SH-SY5Y (cell line): ENCODE results near the gene CFTR.

ENCODE experiments used
- GATA2 ChIP-seq: IDR thresholded peaks from 2 replicates; pipeline ENCODE4 v1.6.1; 2011; ENCODE audit warnings: mild to moderate bottlenecking, low read depth, low read length
- GATA3 ChIP-seq: IDR thresholded peaks from 2 replicates; pipeline ENCODE4 v1.6.1; 2011; ENCODE audit warnings: low read depth, mild to moderate bottlenecking, low read length, moderate library complexity

The CFTR gene

DNA sequence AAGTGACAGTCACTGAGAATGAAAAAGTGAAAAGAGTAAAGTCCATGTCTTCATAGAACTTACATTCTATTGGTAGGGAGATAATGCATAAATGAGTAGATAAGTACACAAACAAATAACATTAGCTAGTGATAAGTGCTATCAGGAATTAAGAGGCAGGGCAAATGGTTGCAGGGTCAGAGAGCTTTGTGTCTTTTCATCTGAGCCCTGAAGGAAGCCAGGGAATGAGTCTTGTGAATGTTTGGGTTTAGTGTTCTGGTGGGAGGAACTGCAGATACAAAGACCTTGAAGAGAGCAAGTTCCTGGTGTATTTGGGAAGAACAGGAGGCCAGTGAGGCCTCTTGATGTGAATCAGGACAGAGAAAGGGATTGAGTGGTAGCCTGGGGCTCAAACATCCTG is 209.6 kb downstream of the CFTR start:
- TF ChIP-seq GATA3 (no peak), GATA2 (no peak)

DNA sequence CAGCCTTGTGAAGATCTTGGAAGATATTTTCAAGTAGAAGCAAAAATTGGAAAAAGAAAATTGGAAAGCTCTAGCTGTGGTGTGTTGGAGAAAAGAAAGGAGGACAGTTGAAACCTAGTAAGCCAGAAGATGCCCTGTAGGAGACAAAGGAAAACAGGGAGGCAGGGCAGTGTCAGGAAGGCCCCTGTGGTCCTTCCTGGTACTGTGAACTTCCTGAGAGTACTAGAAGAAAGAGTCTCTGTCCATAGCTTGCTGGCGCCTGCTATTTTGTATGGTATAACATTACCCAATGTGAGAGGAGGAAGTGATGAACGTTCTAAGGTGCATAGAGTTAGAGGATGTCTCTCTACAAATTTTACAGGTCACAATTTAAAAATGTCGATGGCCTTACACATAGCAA is 210.3 kb downstream of the CFTR start:
- TF ChIP-seq GATA2 (no peak), GATA3 (no peak)

DNA sequence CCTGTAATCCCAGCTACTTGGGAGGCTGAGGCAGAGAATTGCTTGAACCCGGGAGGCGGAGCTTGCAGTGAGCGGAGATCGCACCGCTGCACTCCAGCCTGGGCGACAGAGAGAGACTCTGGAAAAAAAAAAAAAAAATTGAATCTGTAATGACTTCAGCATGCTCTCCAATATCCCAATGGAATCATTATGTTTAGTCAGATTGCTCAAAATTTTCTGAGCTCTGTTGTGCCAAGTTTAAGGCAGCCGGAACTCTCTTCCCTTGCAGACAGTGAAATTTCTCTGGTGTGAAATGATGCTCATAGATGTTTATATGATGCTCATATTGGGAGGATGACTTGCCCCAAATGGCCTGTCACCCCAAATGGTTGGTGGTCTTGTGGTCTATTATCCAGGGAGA is 212.5 kb downstream of the CFTR start:
- TF ChIP-seq GATA2 (no peak), GATA3 (no peak)

DNA sequence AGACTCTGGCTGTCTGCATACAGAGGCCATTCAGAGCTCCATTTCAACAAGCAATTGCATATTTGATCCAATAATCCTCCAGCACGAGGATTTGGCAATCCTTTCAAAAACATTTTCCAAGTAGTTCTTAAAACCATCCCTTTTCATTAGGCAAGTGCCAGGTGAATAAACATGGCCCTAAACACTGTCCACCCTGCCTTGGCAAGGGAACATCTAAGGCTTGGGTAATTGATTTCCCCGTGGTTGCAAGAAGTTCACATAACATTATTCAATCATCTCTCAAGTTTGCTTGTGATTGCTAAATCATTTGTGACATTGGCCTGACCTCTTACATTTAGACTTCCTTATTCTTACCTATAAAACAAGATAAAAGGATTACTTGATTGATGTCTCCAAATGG is 218.2 kb downstream of the CFTR start:
- no peak for TF ChIP-seq GATA3
- no peak for TF ChIP-seq GATA2

DNA sequence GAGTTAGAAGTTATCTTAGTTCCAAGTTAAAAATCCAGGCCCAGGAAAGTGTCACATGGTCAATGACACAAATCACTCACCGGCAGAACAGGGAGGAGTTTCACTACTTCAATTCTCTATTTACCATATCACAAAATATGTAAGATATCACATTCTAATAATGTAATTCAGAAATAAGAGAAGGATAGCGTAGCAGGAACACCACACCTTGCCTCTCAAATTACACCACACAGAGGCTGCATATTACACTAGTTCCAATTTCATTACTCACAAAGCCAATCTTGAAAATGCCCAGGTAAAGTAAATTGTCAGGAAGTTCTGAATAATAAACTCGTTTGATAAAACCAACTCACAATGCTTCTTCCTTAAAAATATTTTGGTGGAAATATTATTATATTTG is 224.2 kb downstream of the CFTR start:
- TF ChIP-seq GATA3 (no peak), GATA2 (no peak)

DNA sequence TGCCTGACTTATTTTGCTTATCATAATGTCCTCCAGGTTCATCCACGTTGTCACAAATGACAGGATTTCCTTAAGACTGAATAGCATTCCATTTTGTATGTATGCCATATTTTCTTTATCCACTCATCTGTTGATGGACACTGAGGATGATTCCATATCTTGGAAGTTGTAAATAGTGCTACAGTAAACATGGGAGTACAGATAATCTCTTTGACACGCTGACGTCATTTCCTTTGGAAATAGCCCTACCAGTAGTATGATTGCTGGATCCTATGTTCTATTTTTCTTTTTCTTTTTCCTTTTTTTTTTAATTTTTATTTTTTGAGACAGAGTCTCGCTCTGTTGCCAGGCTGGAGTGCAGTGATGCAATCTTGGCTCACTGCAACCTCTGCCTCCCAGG is 225.8 kb downstream of the CFTR start:
- TF ChIP-seq GATA3: no peak
- TF ChIP-seq GATA2: no peak

DNA sequence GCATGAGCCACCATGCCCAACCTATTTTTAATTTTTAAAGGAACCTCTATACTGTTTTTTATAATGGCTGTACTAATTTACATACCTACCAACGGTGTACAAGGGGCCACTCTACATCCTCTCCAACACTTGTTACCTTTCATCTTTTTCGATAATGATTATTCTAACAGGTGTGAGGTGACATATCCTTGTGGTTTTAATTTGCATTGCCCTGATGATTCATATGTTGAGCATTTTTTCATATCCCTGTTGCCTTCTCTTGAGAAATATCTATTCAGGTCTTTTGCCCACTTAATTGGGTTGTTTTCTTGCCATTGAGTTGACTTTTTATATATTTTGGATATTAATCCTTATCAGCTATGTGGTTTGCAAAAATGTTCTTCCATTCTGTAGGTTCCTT is 226.4 kb downstream of the CFTR start:
- TF ChIP-seq GATA3: no peak
- TF ChIP-seq GATA2: no peak

DNA sequence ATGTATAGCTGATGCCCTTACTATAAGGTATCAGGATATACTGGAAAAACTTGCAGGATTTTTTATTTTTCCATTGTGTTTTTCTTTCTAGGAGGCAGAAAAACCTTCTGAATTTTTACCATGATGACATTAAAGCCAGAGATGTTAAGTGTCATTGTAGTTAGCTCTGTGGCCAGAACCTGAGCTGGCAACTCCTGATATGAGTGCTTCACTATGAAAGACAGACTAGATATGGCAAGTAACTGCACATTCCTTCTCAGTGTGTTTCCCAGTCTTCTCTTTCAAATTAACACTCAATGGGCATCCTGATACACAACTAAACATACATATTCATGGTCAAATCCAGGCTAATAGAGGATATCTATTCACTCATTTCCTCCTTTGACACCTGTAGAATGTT is 227.3 kb downstream of the CFTR start:
- no peak for TF ChIP-seq GATA2
- TF ChIP-seq GATA3: no peak

DNA sequence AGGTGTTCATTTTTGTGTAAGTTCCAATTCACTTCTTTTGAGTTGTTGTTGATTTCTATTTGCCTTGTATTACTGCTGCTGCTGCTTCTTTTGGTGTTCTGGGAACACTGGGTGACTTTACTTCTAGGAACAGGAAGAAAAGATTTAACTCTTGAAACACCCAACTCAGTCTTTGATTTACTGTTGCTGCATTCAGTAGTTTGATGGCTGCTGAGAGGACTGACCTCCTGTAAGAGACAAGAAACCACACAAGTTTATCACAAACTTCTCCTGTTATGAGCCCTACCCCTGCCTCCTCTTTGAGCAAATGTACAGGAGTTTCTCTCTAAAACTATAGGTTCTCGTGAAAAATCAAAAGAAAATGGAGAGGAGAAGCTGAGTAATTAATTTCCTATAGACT is 231.7 kb downstream of the CFTR start:
- no peak for TF ChIP-seq GATA2
- TF ChIP-seq GATA3: no peak

DNA sequence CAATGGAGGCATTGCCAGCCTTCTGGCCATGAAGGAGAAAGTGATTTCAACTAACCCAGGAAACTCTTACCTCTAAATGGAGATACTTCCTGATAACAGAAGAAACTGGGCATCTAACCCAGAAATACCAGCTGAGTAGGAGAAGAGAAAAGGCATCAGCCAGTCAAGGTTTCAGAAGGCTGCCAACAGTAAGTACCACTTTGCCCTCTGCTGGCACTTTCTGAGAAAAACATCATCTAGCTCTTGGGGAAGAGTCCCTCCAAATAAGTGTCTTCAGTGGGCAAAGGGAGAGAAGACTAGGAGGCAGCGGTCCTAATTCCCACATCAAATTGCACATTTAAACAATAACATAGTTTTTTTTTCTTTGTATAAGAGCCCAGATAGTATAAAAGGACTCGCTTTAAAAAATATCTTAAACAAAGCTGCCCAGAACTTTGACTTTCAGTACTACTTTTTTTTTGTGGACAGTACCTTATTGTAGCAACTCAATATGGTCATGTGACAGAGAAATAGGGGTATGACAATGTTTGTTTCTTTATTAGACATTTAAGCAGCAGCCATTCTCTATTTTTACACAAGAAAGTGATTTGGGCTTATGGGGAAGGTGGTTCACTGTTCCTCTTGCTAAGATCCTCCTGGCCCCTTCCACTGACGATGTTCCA is 236.1 kb downstream of the CFTR start:
- TF ChIP-seq GATA3 (no peak), GATA2 (no peak)

DNA sequence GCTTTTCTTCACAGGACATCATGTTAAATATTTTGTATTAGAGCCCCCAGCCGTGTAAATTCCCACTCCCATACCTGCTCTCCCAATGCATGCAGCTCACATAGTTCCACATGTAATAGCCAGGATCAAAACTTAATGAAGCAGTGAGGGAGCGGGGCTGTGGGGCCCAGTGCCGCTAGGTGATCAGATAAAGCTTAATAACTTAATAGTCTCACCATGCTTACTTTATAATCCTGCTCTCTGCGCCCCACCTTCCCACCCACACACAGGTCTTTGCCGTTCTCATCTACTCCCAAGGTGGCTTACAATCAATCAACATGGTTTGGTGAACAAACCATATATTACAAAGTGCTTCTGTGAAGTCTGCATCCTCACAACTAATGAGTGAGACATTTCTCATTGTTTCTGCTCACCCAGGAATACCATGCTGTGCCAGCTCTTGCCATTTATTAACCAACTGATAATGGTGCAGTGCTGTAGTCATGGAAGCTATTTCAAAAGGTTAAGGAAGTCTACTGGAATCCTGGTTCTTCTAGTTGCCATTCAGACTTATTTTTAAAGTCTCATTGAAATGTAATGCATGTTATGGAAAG is 237.0 kb downstream of the CFTR start:
- TF ChIP-seq GATA2 (no peak), GATA3 (no peak)

DNA sequence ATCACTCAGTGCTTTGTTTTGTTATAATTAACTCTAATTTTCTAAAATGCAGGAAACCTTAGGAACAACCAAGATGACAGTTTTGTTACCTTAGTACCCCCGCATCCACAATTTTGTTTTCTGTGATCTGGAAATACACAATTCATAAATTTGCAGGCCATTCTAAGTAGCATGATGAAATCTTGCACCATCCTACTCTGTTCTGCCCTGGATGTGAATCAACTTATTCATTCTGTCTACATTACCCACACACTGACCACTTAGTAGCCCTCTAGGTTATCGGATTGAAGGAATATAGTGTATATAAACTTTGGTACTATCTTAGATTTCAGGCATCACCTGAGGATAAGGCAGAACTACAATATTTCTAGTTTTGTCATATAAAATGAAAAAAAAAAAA is 237.5 kb downstream of the CFTR start:
- no peak for TF ChIP-seq GATA2
- TF ChIP-seq GATA3: no peak
